Tibial artery (tissue), 4 donors: ENCODE data around the gene ITGAE.

ENCODE experiments used
- DNase-seq, 2 donors: peaks; one replicate each; pipeline ENCODE4 v3.0.0-alpha.2; 2019
- H3K27ac ChIP-seq, 2 donors: fragments of 200-600 bp; sonication (generic) in 1 of 2; 1 replicate in 1 of 2; 2 replicates in 1 of 2; pipeline ENCODE4 v1.5.1; 2018 to 2019; ENCODE audit warnings: mild to moderate bottlenecking in 1 of 2
- H3K27me3 ChIP-seq, 2 donors: fragments of 200-600 bp; sonication (generic) in 1 of 2; one replicate each; pipeline versions ENCODE4 v1.5.1 to v1.6.0; 2016 to 2019
- H3K36me3 ChIP-seq, 3 donors: fragments of 200-600 bp; sonication (generic) in 2 of 3; one replicate each; pipeline ENCODE4 v1.5.1; 2016 to 2019; ENCODE audit warnings: mild to moderate bottlenecking in 2 of 3
- H3K4me1 ChIP-seq, 4 donors: fragments of 200-600 bp; sonication (generic) in 2 of 4; 1 replicate in 3 of 4; 2 replicates in 1 of 4; pipeline ENCODE4 v1.5.1; 2016 to 2019
- H3K4me3 ChIP-seq, 2 donors: fragments of 200-600 bp; sonication (generic) in 1 of 2; 1 replicate in 1 of 2; 2 replicates in 1 of 2; pipeline ENCODE4 v1.5.1; 2018 to 2019; ENCODE audit warnings: mild to moderate bottlenecking in 2 of 2
- H3K9me3 ChIP-seq, 3 donors: fragments of 200-600 bp; sonication (generic) in 1 of 3; one replicate each; pipeline ENCODE4 v1.5.1; 2016 to 2019
- intact Hi-C: fragments of 100-400 bp; cut with DNase I; formaldehyde crosslinking; loops from one replicate; pipeline ENCODE4 v1.15.0; 2023; ENCODE audit warnings: low total_unique reads
- TF ChIP-seq, protein P1 (sequence below), 2 experiments: fragments of 200-600 bp in 1 of 2; fragments of 450-650 bp in 1 of 2; IDR thresholded peaks; one replicate each; pipeline ENCODE4 v1.5.1; 2017 to 2019; ENCODE audit warnings: antibody characterized with exemption in 2 of 2, mild to moderate bottlenecking in 1 of 2, moderate library complexity in 1 of 2

Gene ITGAE

DNA sequence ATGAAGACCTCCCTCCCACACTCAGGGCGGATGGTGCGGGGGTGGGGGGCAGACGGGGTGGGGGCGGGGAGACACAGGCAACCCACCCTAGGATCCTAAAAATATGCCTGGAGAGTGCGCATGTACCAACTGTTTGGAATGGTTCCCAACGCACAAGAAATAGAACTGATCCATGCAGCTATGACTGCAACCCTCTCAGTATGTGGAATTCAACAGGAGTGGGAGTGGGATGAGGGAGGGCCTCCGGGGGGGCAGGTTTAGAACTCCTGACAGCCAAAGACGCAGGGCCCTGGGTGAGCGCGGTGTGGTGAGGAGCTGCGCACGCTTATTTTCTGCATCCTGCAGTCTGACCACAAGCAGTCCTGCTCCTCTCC, 103.9 kb downstream of the ITGAE start:
- no peak for DNase-seq
- Histone ChIP-seq H3K4me1 (peaks cover 4 to 22% (median 16%) of the 10 kb centered on the region in 4 donors), H3K27me3 (peaks cover 13 to 57% of the 10 kb centered on the region in 2 donors), H3K36me3 (no peaks in the 10 kb centered on the region), H3K4me3 (no peak overlapping the region), H3K27ac (no peak overlapping the region), H3K9me3 (peaks cover 0 to 14% (median 10%) of the 10 kb centered on the region in 3 donors)
- intact Hi-C loops, result no loop called here
- TF ChIP-seq, protein P1, sequence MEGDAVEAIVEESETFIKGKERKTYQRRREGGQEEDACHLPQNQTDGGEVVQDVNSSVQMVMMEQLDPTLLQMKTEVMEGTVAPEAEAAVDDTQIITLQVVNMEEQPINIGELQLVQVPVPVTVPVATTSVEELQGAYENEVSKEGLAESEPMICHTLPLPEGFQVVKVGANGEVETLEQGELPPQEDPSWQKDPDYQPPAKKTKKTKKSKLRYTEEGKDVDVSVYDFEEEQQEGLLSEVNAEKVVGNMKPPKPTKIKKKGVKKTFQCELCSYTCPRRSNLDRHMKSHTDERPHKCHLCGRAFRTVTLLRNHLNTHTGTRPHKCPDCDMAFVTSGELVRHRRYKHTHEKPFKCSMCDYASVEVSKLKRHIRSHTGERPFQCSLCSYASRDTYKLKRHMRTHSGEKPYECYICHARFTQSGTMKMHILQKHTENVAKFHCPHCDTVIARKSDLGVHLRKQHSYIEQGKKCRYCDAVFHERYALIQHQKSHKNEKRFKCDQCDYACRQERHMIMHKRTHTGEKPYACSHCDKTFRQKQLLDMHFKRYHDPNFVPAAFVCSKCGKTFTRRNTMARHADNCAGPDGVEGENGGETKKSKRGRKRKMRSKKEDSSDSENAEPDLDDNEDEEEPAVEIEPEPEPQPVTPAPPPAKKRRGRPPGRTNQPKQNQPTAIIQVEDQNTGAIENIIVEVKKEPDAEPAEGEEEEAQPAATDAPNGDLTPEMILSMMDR (IDR thresholded peaks at IDR 0.05), result no peak

DNA sequence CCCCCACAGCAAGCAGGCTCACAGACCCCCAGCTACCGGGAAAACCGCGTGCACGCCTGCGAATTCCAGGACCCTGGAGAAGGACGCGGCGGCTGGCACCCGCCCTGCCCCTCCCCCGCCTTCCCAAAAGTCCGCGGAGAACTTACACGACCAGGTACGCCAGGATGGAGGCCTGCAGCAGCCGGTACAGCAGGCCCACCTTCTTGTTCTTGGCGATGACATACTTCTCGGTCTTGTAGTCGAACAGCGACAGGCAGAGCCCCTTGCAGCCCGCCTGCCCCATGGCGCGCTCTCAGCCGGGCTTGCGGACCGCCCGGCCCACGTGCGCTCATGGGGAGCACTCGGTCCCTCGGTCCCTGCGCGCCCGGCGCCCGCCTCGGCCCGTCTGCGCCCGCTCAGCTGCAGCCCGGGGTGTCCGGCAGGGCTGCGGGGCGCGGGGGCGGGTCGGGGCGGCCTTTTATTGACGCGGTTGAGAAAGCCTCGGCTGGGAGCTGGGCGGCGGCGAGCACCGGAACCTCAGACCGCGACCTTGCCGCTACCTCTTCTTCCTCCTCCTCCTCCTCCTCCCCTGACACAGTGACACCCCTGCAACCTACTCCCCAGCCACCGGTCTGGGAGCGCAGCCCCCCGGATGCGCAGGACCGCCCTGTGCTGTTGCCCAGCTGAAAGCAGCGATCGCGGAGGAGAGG, 105.1 kb downstream of the ITGAE start, which contains the start of gene P2RX5:
Gene P2RX5 (minus strand): TSS at position 433 of the 689 bp plus-strand sequence. CDS start 150 bp downstream, at position 283.
- DNase-seq, result peak in 1 of 2 donors; percentile 55
- TF ChIP-seq, protein P1 (IDR thresholded peaks at IDR 0.05), result no peak
- Histone ChIP-seq H3K36me3 (no peaks in the 10 kb centered on the region), H3K4me1 (peaks cover 4 to 22% (median 16%) of the 10 kb centered on the region in 4 donors), H3K27ac (no peak within 1 kb of the TSS), H3K4me3 (peak within 1 kb of the TSS; percentile 36 to 50), H3K9me3 (peaks cover 0 to 14% (median 10%) of the 10 kb centered on the region in 3 donors), H3K27me3 (peaks cover 13 to 67% of the 10 kb centered on the region in 2 donors)
- intact Hi-C loops, result no loop called here

DNA sequence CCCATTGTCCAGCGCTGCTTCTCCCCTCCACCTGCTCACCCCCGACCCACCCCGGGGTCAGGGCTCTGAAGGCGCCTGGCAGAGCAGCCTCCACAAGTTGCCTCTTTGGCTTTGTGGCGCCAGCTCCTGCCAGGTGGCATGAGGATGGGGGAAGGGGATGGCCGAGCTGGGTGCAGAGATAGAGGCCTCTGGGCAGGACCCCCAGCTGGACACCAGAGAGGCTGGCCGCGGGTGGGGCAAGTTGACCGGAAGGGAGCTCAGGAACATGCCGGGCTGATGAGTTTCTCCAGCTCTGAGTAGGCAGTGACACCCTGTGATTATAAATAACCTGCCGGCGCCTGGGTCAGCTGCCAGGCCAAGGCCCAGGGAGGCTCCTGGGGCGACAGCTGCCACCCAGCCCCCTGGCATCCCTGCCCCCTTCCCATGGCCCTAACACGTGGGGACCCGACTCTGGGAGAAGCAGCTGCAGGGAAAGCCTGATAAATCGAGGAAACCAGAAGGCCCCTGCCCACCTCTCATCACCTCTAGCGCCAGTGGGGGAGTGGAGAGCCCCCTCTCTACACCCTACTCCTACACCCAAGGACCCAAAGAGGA, 105.8 kb downstream of the ITGAE start:
- Histone ChIP-seq H3K4me1 (peaks cover 4 to 22% (median 16%) of the 10 kb centered on the region in 4 donors), H3K36me3 (no peaks in the 10 kb centered on the region), H3K27me3 (peaks cover 13 to 74% of the 10 kb centered on the region in 2 donors), H3K27ac (no peak overlapping the region), H3K4me3 (peak overlapping the region; percentile 36 to 50), H3K9me3 (peaks cover 0 to 14% (median 10%) of the 10 kb centered on the region in 3 donors)
- peak in 1 of 2 donors; percentile 59 for DNase-seq
- intact Hi-C loops, result no loop called here
- TF ChIP-seq, protein P1 (IDR thresholded peaks at IDR 0.05), result no peak

DNA sequence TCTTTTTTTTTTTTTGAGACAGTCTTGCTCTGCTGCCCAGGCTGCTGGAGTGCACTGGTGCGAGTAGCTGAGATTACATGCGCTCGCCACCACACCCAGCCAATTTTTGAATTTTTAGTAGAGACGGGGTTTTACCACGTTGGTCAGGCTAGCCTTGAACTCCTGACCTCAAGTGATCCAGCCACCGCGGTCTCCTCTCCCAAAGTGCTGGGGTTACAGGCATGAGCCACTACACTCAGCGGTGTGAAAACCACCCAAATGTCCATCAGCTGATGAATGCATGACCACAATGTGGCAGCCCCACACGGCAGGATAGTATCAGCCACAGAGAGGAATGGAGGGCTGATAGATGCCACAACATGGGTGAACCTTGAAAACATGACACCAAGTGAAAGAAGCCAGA, 107.2 kb downstream of the ITGAE start:
- TF ChIP-seq, protein P1 (IDR thresholded peaks at IDR 0.05), result no peak
- no peak overlapping the region for H3K27ac ChIP-seq
- H3K36me3 ChIP-seq, result no peaks in the 10 kb centered on the region
- H3K4me3 ChIP-seq, result no peak overlapping the region
- peaks cover 4 to 22% (median 16%) of the 10 kb centered on the region in 4 donors for H3K4me1 ChIP-seq
- DNase-seq, result no peak
- peaks cover 0 to 14% (median 10%) of the 10 kb centered on the region in 3 donors for H3K9me3 ChIP-seq
- H3K27me3 ChIP-seq, result peaks cover 13 to 84% of the 10 kb centered on the region in 2 donors
- intact Hi-C loops, result no loop called here

DNA sequence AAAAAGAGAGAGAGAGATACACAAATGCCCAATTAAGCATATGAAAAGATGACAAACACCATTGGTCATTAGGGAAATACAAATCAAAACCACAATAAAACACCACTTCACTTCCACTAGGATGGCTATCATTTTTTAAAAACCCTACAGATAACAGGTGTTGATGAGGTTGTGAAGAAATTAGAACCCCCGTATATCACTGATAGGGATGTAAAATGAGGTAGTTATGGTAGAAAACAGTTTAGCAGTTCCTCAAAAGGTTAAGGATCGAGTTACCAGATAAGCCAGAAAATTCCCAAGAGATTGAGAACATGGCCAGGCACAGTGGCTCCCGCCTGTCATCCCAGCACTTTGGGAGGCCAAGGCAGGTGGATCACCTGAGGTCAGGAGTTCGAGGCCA, 107.8 kb downstream of the ITGAE start:
- H3K36me3 ChIP-seq, result no peaks in the 10 kb centered on the region
- peaks cover 13 to 84% of the 10 kb centered on the region in 2 donors for H3K27me3 ChIP-seq
- H3K4me3 ChIP-seq, result no peak overlapping the region
- TF ChIP-seq, protein P1 (IDR thresholded peaks at IDR 0.05), result no peak
- peaks cover 4 to 22% (median 16%) of the 10 kb centered on the region in 4 donors for H3K4me1 ChIP-seq
- intact Hi-C loops, result no loop called here
- peaks cover 0 to 8% (median 4%) of the 10 kb centered on the region in 3 donors for H3K9me3 ChIP-seq
- no peak overlapping the region for H3K27ac ChIP-seq
- no peak for DNase-seq
